ENCODE results near the gene TPD52L2.
"Not testable (repeated sequence)": the region's sequence is repeated elsewhere in the genome, so short reads cannot be mapped to it uniquely, and the experiment has no call there.

TPD52L2 gene

GRCh38 chr20:63855363-63856097 lies 9.5 kb upstream of the TPD52L2 start:
- DNase-seq (ENCODE audit: low read depth): no peak

GRCh38 chr20:63856098-63856511 lies 9.0 kb upstream of the TPD52L2 start:
- no peak for DNase-seq (ENCODE audit: low read depth)

GRCh38 chr20:63857764-63858392 lies 7.2 kb upstream of the TPD52L2 start:
- DNase-seq (ENCODE audit: low read depth): no peak

- DNase-seq (ENCODE audit: low read depth): no peak
These were observed 6.5 kb upstream of the TPD52L2 start for GRCh38 chr20:63858393-63859165.

- no peak for DNase-seq (ENCODE audit: low read depth)
These were observed 5.8 kb upstream of the TPD52L2 start for GRCh38 chr20:63859166-63859699.

- DNase-seq (ENCODE audit: low read depth): no peak
These were observed 4.6 kb upstream of the TPD52L2 start for GRCh38 chr20:63860325-63861051.

- no peak for DNase-seq (ENCODE audit: low read depth)
These were observed 3.6 kb upstream of the TPD52L2 start, which contains the start of gene ABHD16B for GRCh38 chr20:63861365-63861934. Gene ABHD16B (plus strand): TSS chr20:63861498. CDS start chr20:63861541, 43 bp downstream.

GRCh38 chr20:63861981-63862901 lies 2.8 kb upstream of the TPD52L2 start:
- no peak for DNase-seq (ENCODE audit: low read depth)

- DNase-seq (ENCODE audit: low read depth): no peak
These were observed 1.9 kb upstream of the TPD52L2 start for GRCh38 chr20:63863021-63863797.

- peak; percentile 68 for DNase-seq (ENCODE audit: low read depth)
These were observed 1.1 kb upstream of the TPD52L2 start for GRCh38 chr20:63863798-63864544.

GRCh38 chr20:63864545-63864977 lies 509 bp upstream of the TPD52L2 start:
- no peak for DNase-seq (ENCODE audit: low read depth)

GRCh38 chr20:63867042-63867441 lies 2.0 kb downstream of the TPD52L2 start:
- DNase-seq (ENCODE audit: low read depth): not testable (repeated sequence)

GRCh38 chr20:63868264-63868663 lies 3.2 kb downstream of the TPD52L2 start:
- no peak for DNase-seq (ENCODE audit: low read depth)

GRCh38 chr20:63873477-63873971 lies 8.5 kb downstream of the TPD52L2 start:
- no peak for DNase-seq (ENCODE audit: low read depth)

- DNase-seq (ENCODE audit: low read depth): not testable (repeated sequence)
These were observed 9.2 kb downstream of the TPD52L2 start for GRCh38 chr20:63874241-63874640.

- DNase-seq (ENCODE audit: low read depth): no peak
These were observed 11.5 kb downstream of the TPD52L2 start for GRCh38 chr20:63876489-63877036.

GRCh38 chr20:63877755-63878470 lies 12.8 kb downstream of the TPD52L2 start:
- no peak for DNase-seq (ENCODE audit: low read depth)
